Immature natural killer cell (primary cell): ENCODE measurements around the gene ACSF3. TPM values are rescaled to one million over a fixed set of nuclear protein-coding genes. Genes with fewer than 3 reads are reported as not detected.
"Not testable (repeated sequence)": the region's sequence is repeated elsewhere in the genome, so short reads cannot be mapped to it uniquely, and the experiment has no call there.

Experiments used
- DNase-seq, 3 donors: peaks; one replicate each; pipeline ENCODE4 v3.0.0; 2022; ENCODE audit warnings: mixed read lengths in 1 of 3
- H3K27ac Mint-ChIP-seq, 6 donors: one replicate each; pipeline ENCODE4 v1.8.0; 2020; ENCODE audit warnings: mixed read lengths in 6 of 6, mild to moderate bottlenecking in 5 of 6, inconsistent platforms in 4 of 6, moderate library complexity in 3 of 6
- H3K27me3 Mint-ChIP-seq, 3 donors: one replicate each; pipeline ENCODE4 v1.8.0; 2020 to 2021; ENCODE audit warnings: low read depth in 3 of 3, mild to moderate bottlenecking in 3 of 3, mixed read lengths in 3 of 3, moderate library complexity in 3 of 3, inconsistent platforms in 1 of 3
- H3K36me3 Mint-ChIP-seq, 3 donors: one replicate each; pipeline ENCODE4 v1.8.0; 2020; ENCODE audit warnings: mixed read lengths in 3 of 3, inconsistent platforms in 2 of 3, mild to moderate bottlenecking in 2 of 3
- H3K4me1 Mint-ChIP-seq, 2 donors: one replicate each; pipeline ENCODE4 v1.8.0; 2020; ENCODE audit warnings: inconsistent platforms in 2 of 2, mild to moderate bottlenecking in 2 of 2, mixed read lengths in 2 of 2, moderate library complexity in 1 of 2
- H3K4me3 Mint-ChIP-seq, 5 donors: one replicate each; pipeline ENCODE4 v1.8.0; 2020; ENCODE audit warnings: mild to moderate bottlenecking in 5 of 5, mixed read lengths in 5 of 5, inconsistent platforms in 3 of 5, moderate library complexity in 3 of 5
- H3K9me3 Mint-ChIP-seq, 6 donors: one replicate each; pipeline ENCODE4 v1.8.0; 2020; ENCODE audit warnings: mild to moderate bottlenecking in 6 of 6, mixed read lengths in 6 of 6, inconsistent platforms in 4 of 6, moderate library complexity in 3 of 6
- polyA plus RNA-seq, 3 donors: library from polyadenylated mRNA; unstranded; fragments of 300-500 nt; fragmentation: Illumina TruSeq; gene quantifications; one replicate each; pipeline ENCODE4 v1.2.3, GENCODE V29; 2021

ACSF3 gene
- polyA plus RNA-seq, 3 donors from 2014 or later = 22.7 to 27.7 (median 24.1) TPM

GRCh38 chr16:89085755-89086154, 7.9 kb upstream of the ACSF3 start:
- Mint-ChIP-seq H3K9me3 (no peaks in the 10 kb centered on the region), H3K36me3 (no peaks in the 10 kb centered on the region), H3K27ac (no peak overlapping the region), H3K27me3 (peaks cover 2 to 8% (median 6%) of the 10 kb centered on the region in 3 donors), H3K4me3 (no peak overlapping the region), H3K4me1 (no peaks in the 10 kb centered on the region)
- no peak for DNase-seq

- no peaks in the 10 kb centered on the region for H3K9me3 Mint-ChIP-seq
- peaks cover 0 to 2% of the 10 kb centered on the region in 2 donors for H3K4me1 Mint-ChIP-seq
- no peak overlapping the region for H3K27ac Mint-ChIP-seq
- no peaks in the 10 kb centered on the region for H3K36me3 Mint-ChIP-seq
- H3K4me3 Mint-ChIP-seq = no peak overlapping the region
- no peak for DNase-seq
- peaks cover 7 to 9% (median 8%) of the 10 kb centered on the region in 3 donors for H3K27me3 Mint-ChIP-seq
Measured at GRCh38 chr16:89087922-89088497, 5.6 kb upstream of the ACSF3 start.

DNA sequence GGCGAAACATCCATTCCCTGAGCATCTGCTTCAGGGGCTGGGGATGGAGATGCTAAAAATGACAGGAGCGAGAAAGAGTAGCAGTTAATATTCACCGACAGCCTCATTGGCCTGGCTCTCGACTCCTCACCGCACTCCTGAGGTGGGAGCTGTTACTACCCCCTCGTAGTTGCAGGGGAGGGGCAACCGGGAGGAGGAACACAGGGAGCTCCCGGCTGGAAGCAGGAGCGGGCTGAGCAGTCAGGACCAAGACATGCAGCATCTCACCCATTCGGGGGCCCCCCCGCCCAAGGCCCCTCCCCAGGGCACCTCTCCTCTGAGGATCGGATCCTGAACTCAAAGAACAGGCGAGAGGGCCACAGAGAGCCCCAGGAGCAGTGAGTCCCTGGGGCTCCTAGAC, 4.5 kb upstream of the ACSF3 start:
- Mint-ChIP-seq H3K36me3 (no peaks in the 10 kb centered on the region), H3K4me1 (peaks cover 2 to 5% of the 10 kb centered on the region in 2 donors), H3K4me3 (no peak overlapping the region), H3K27me3 (peaks cover 7 to 8% (median 8%) of the 10 kb centered on the region in 3 donors), H3K9me3 (no peaks in the 10 kb centered on the region), H3K27ac (no peak overlapping the region)
- no peak for DNase-seq

GRCh38 chr16:89090182-89090630, 3.4 kb upstream of the ACSF3 start:
- Mint-ChIP-seq H3K4me1 (peaks cover 13 to 15% of the 10 kb centered on the region in 2 donors), H3K4me3 (no peak overlapping the region), H3K36me3 (no peaks in the 10 kb centered on the region), H3K27ac (no peak overlapping the region), H3K27me3 (peaks cover 7 to 10% (median 7%) of the 10 kb centered on the region in 3 donors), H3K9me3 (no peaks in the 10 kb centered on the region)
- no peak for DNase-seq

DNA sequence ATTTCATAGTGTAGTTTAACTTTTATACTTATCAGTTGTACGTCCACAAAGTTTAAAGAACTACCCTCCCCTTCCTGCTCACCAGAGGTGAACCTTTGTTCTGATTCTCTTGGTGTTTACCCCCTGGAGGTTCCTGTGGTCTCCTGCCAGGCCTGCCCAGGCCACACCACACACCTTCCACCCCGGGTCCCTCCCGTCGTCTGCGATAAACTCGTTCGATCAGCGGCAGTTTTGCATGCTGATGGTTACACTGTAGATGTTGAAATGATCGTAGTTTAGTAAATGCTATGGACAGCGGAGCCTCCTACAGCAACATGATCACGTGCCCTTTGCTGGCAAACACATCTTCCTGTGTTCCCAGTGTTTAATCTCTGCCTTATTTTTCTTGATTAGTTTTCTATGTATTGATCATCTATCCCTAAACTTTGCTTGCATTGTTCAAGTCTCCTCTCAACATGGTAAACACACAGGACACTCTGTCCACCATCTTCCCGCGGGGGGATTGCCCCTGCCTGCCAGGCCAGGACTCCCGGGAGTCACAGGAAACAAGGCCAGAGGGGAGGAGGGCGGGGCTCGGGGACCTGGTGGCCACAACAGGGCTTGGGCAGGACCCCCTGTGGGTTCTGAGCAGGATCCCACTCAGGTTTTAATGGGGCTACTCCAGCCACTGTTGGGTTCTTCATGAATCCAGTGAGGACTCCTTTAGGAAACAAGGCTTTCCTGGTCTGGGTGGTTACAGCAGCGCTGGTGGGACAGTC, 2.8 kb upstream of the ACSF3 start:
- Mint-ChIP-seq H3K4me3 (peak overlapping the region in 3 of 5 donors; percentile 22 to 54 (median 46)), H3K4me1 (peaks cover 19% of the 10 kb centered on the region in 2 donors), H3K9me3 (no peaks in the 10 kb centered on the region), H3K27ac (peak overlapping the region in 1 of 6 donors; percentile 77), H3K36me3 (no peaks in the 10 kb centered on the region), H3K27me3 (peaks cover 7 to 10% (median 7%) of the 10 kb centered on the region in 3 donors)
- DNase-seq = no peak

GRCh38 chr16:89092013-89092412, 1.6 kb upstream of the ACSF3 start:
- H3K27ac Mint-ChIP-seq = peak overlapping the region in 5 of 6 donors; percentile 20 to 87 (median 45)
- peaks cover 7 to 11% (median 10%) of the 10 kb centered on the region in 3 donors for H3K27me3 Mint-ChIP-seq
- H3K9me3 Mint-ChIP-seq = no peaks in the 10 kb centered on the region
- no peak for DNase-seq
- no peaks in the 10 kb centered on the region for H3K36me3 Mint-ChIP-seq
- peak overlapping the region; percentile 41 to 77 (median 61) for H3K4me3 Mint-ChIP-seq
- peaks cover 31% of the 10 kb centered on the region in 2 donors for H3K4me1 Mint-ChIP-seq

GRCh38 chr16:89093252-89093601, 425 bp upstream of the ACSF3 start:
- peaks cover 43% of the 10 kb centered on the region in 2 donors for H3K4me1 Mint-ChIP-seq
- H3K9me3 Mint-ChIP-seq, DNase-seq, H3K36me3 Mint-ChIP-seq: not testable (repeated sequence)
- H3K27me3 Mint-ChIP-seq = peaks cover 7 to 18% (median 15%) of the 10 kb centered on the region in 3 donors
- peak overlapping the region in 5 of 6 donors; percentile 20 to 68 (median 48) for H3K27ac Mint-ChIP-seq
- peak overlapping the region; percentile 63 to 77 (median 75) for H3K4me3 Mint-ChIP-seq

DNA sequence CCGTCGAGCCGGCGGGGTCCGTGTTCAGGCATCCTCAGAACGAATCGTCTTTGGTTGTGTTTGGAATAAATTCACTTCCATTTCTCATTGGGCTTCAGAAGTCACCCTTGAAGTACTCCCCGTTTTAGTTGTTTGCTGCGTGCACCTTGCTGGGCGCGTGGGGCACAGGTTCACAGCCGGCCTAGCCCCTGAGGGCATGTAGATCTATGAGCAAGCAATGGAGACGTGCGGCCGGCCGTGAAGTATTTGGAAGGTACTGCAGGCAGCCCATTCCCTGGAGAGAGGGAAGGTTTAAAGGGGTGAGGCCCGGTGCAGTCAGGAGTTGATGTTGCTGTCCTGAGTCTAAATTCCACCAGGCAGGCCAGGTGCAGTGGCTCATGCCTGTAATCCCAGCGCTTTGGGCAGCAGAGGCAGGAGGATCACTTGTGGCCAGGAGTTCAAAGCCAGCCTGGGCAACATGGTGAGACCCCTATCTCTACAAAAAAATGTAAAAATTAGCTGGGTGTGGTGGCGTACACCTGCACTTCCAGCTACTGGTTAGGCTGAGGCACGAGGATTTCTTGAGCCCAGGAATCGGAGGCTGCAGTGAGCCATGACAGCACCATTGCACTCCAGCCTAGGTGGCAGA, 714 bp downstream of the ACSF3 start:
- no peak for DNase-seq
- Mint-ChIP-seq H3K4me1 (peaks cover 53 to 55% of the 10 kb centered on the region in 2 donors), H3K36me3 (no peaks in the 10 kb centered on the region), H3K27me3 (peaks cover 8 to 25% (median 16%) of the 10 kb centered on the region in 3 donors), H3K27ac (peak overlapping the region; percentile 94 to 99 (median 97)), H3K4me3 (peak overlapping the region; percentile 91 to 99 (median 97)), H3K9me3 (no peaks in the 10 kb centered on the region)

- Mint-ChIP-seq H3K4me1 (peaks cover 58 to 60% of the 10 kb centered on the region in 2 donors), H3K36me3 (no peaks in the 10 kb centered on the region), H3K9me3 (no peaks in the 10 kb centered on the region), H3K27me3 (peaks cover 9 to 29% (median 17%) of the 10 kb centered on the region in 3 donors), H3K4me3 (peak overlapping the region; percentile 91 to 99 (median 97)), H3K27ac (peak overlapping the region; percentile 94 to 99 (median 97))
- no peak for DNase-seq
Measured at GRCh38 chr16:89094880-89095258, 1.2 kb downstream of the ACSF3 start.

GRCh38 chr16:89095491-89095951, 1.9 kb downstream of the ACSF3 start:
- peaks cover 13 to 35% (median 23%) of the 10 kb centered on the region in 3 donors for H3K27me3 Mint-ChIP-seq
- no peak for DNase-seq
- peak overlapping the region; percentile 91 to 99 (median 97) for H3K4me3 Mint-ChIP-seq
- no peaks in the 10 kb centered on the region for H3K36me3 Mint-ChIP-seq
- H3K4me1 Mint-ChIP-seq = peaks cover 65 to 66% of the 10 kb centered on the region in 2 donors
- peak overlapping the region; percentile 17 to 99 (median 98) for H3K27ac Mint-ChIP-seq
- H3K9me3 Mint-ChIP-seq = no peaks in the 10 kb centered on the region

DNA sequence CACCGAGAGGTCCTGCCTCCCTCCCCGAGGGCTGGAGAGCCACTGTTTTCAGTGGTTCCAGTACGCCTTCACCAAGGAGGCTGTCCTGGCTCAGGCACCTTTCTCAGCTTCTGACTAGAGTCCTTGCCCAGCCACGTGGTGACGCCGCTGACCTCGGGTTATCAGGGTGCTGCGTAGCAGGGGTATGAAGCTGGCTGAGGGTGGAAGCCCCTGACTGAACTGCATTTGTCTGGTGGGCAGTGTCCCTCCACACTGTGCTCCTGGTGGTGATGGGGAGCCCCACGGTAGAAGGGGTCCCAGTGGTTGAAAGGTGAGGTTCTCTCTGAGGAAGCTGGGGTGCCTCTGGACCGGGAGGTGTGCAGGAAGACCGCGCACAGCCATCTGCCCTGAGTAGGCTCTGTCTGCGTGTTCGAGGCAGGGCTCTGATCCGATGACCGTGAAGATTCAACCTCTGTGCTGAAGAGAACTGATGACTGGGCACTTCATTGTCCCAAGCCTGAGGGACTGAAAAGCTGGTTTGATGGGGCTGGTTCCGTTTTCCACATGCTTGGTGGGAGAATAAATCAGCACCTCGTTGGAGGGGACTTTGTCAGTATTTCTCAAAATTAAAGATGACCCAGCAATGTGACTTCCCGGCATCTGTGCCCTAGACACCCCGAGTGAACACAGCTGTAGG, 2.5 kb downstream of the ACSF3 start:
- Mint-ChIP-seq H3K36me3 (no peaks in the 10 kb centered on the region), H3K4me3 (peak overlapping the region; percentile 54 to 98 (median 61)), H3K27ac (peak overlapping the region; percentile 96 to 98 (median 97)), H3K27me3 (peaks cover 11 to 38% (median 21%) of the 10 kb centered on the region in 3 donors), H3K9me3 (no peaks in the 10 kb centered on the region), H3K4me1 (peaks cover 68 to 73% of the 10 kb centered on the region in 2 donors)
- no peak for DNase-seq

DNA sequence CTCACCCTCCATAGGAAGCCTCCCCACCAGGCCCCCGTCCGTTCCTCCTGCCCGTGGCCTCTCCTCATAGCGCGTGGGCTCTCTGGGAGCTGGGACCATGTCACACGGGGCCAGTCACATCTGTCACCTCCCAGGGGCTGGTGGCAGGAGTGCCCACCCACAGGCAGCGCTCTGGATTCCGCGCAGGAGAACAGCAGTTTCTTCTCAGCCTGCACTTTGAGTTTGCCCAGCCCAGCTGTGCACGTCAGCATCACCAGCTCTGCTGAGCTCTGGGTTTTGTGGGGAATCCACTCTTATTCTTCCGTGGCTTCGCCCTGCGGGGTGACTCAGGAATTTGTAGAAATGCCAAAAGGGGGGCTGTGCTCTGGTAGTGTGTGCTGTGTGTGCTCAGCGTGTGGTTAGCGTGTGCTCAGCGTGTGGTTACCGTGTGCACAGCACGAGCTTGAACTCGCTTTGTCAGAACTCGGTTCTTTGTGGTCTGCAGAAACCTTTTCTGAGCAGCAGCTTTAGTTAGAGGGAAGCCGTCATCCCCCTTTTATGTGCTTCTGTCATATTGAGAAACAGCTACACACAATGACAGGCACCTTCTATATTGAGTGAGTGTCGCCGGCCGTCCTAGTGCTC, 3.2 kb downstream of the ACSF3 start:
- H3K27me3 Mint-ChIP-seq = peaks cover 11 to 37% (median 18%) of the 10 kb centered on the region in 3 donors
- peak overlapping the region; percentile 96 to 98 (median 97) for H3K27ac Mint-ChIP-seq

DNA sequence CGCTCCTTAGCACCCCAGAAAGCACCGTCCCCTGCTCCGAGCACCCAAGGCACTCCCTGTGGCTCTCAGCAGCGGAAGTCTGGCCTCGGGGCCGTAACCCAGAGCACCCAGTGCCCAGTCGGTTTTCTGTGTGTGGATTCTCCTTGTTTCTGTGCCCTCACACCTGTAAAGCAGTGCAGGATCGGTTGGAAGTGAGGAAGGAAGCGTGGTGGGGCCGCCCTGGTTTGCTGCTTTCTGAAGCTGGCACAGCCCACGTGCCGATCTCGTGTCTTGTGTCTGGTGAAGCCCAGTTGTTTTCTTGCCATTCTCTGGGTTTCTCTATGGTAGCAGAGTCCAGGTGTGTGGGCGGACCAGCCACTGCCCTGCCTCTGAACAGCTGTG, 3.7 kb downstream of the ACSF3 start:
- DNase-seq = no peak
- H3K27me3 Mint-ChIP-seq = peaks cover 8 to 37% (median 17%) of the 10 kb centered on the region in 3 donors
- peaks cover 66 to 77% of the 10 kb centered on the region in 2 donors for H3K4me1 Mint-ChIP-seq
- peak overlapping the region; percentile 33 to 98 (median 78) for H3K4me3 Mint-ChIP-seq
- H3K9me3 Mint-ChIP-seq = no peaks in the 10 kb centered on the region
- peaks cover 0 to 4% (median 3%) of the 10 kb centered on the region in 3 donors for H3K36me3 Mint-ChIP-seq
- peak overlapping the region; percentile 96 to 98 (median 97) for H3K27ac Mint-ChIP-seq

More for the DNA sequence above, 3.2 kb downstream of the ACSF3 start:
- Mint-ChIP-seq H3K9me3 (no peaks in the 10 kb centered on the region), H3K4me1 (peaks cover 68 to 77% of the 10 kb centered on the region in 2 donors), H3K4me3 (peak overlapping the region; percentile 9 to 98 (median 61)), H3K36me3 (peaks cover 0 to 4% (median 3%) of the 10 kb centered on the region in 3 donors)
- peak in 1 of 3 donors; percentile 68 for DNase-seq
